ENCODE measurements around the gene ABCF3. TPM values are rescaled to one million over a fixed set of nuclear protein-coding genes. Genes with fewer than 3 reads are reported as not detected.
A peak's percentile ranks its signal among the peaks of the same experiment; 100 is the strongest.

Gene ABCF3, protein sequence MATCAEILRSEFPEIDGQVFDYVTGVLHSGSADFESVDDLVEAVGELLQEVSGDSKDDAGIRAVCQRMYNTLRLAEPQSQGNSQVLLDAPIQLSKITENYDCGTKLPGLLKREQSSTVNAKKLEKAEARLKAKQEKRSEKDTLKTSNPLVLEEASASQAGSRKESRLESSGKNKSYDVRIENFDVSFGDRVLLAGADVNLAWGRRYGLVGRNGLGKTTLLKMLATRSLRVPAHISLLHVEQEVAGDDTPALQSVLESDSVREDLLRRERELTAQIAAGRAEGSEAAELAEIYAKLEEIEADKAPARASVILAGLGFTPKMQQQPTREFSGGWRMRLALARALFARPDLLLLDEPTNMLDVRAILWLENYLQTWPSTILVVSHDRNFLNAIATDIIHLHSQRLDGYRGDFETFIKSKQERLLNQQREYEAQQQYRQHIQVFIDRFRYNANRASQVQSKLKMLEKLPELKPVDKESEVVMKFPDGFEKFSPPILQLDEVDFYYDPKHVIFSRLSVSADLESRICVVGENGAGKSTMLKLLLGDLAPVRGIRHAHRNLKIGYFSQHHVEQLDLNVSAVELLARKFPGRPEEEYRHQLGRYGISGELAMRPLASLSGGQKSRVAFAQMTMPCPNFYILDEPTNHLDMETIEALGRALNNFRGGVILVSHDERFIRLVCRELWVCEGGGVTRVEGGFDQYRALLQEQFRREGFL
- 10 to 100 TPM; 70.8 to 70.9 TPM for total RNA-seq
- polyA plus RNA-seq, result 54.5 TPM

DNA sequence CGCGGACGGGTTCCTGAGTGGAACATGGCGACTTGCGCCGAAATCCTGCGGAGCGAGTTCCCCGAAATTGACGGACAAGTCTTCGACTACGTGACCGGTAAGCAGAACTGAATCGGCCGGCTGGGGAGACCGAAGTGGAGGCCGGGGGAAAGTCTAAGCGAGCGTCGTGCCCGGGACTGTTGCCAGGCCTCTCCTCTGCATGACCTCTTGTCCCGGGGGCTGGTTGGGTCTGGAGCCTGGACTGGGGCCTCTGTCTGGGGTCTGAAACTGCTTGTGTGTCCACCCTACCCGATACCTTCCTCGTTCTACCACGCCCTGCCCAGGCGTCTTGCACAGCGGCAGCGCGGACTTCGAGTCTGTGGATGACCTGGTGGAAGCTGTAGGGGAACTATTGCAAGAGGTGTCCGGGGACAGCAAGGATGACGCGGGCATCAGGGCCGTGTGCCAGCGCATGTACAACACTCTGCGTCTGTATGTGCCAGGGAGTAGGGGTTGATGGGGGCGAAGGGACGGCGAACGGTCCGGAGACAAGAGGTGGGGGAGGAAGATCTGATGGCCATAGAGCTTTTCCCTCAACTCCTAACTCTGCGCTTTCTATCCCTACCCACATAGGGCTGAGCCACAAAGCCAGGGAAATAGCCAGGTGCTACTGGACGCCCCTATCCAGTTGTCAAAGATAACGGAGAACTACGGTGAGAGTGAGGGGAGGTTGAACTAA is at the start of gene ABCF3:
Gene ABCF3 (plus strand): TSS at position 16 of the 718 bp plus-strand sequence. CDS start 9 bp downstream, at position 25.
- DNase-seq, result no peak
- H3K36me3 ChIP-seq (ENCODE audit: insufficient read depth, low read length), result peaks cover 58% of the 10 kb centered on the region
- H3K9me3 Mint-ChIP-seq, result no peaks in the 10 kb centered on the region
- H3K27me3 ChIP-seq (ENCODE audit: insufficient read depth, low read length, poor library complexity, severe bottlenecking), result no peaks in the 10 kb centered on the region
- H3K27ac Mint-ChIP-seq, result peak within 1 kb of the TSS; percentile 89 to 99 (median 97)
- peaks cover 21% of the 10 kb centered on the region for H3K4me1 ChIP-seq (ENCODE audit: insufficient read depth, low read length)
- peak within 1 kb of the TSS; percentile 93 for H3K4me3 ChIP-seq (ENCODE audit: low read length)
- ChIA-PET POLR2A (interaction anchor here (0.6 to 1.2 kb wide), 7 partner anchors 10 to 351 kb away, joined by 3 to 6 read pairs (median 5); partner anchors contain the start of genes AP2M1 and EIF2B5), CTCF (interaction anchor here (1.5 to 2.0 kb wide), 3 partner anchors 41 to 63 kb away, joined by 4 to 7 read pairs (median 6); partner anchors contain the start of genes EEF1AKMT4 and EIF2B5)
- H3K4me1 Mint-ChIP-seq, result peaks cover 37 to 53% (median 44%) of the 10 kb centered on the region in 3 donors
- peak within 1 kb of the TSS; percentile 95 to 98 (median 98) for H3K4me3 Mint-ChIP-seq
- peaks cover 0 to 84% (median 11%) of the 10 kb centered on the region in 3 donors for H3K36me3 Mint-ChIP-seq
- peak within 1 kb of the TSS; percentile 69 for H3K27ac ChIP-seq (ENCODE audit: low read depth, low read length)
- H3K27me3 Mint-ChIP-seq, result no peaks in the 10 kb centered on the region
- no peaks in the 10 kb centered on the region for H3K9me3 ChIP-seq (ENCODE audit: low read length)

DNA sequence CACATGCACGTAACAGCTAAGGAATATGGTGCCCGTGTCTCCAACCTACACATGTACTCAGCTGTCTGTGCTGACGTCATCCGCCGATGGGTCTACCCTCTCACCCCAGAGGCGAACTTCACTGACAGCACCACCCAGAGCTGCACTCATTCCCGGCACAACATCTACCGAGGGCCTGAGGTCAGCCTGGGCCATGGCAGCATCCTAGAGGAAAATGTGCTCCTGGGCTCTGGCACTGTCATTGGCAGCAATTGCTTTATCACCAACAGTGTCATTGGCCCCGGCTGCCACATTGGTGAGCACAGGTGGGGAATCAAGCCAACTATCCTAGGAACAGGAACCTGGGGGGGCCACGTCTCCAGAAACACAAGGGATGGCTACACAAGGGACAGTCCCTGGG is 45.6 kb upstream of the ABCF3 start:
- Histone ChIP-seq H3K27me3 (ENCODE audit: insufficient read depth, low read length, poor library complexity, severe bottlenecking) (no peaks in the 10 kb centered on the region), H3K9me3 (ENCODE audit: low read length) (no peaks in the 10 kb centered on the region), H3K4me3 (ENCODE audit: low read length) (no peak overlapping the region), H3K4me1 (ENCODE audit: insufficient read depth, low read length) (peaks cover 16% of the 10 kb centered on the region), H3K27ac (ENCODE audit: low read depth, low read length) (no peak overlapping the region), H3K36me3 (ENCODE audit: insufficient read depth, low read length) (peaks cover 47% of the 10 kb centered on the region)
- Mint-ChIP-seq H3K4me3 (no peak overlapping the region), H3K36me3 (peaks cover 7 to 83% (median 16%) of the 10 kb centered on the region in 3 donors), H3K27me3 (no peaks in the 10 kb centered on the region), H3K9me3 (no peaks in the 10 kb centered on the region), H3K4me1 (peaks cover 24 to 32% (median 27%) of the 10 kb centered on the region in 3 donors), H3K27ac (no peak overlapping the region)
- POLR2A ChIA-PET, result no interaction called here
- CTCF ChIA-PET, result no interaction called here
- no peak for DNase-seq

DNA sequence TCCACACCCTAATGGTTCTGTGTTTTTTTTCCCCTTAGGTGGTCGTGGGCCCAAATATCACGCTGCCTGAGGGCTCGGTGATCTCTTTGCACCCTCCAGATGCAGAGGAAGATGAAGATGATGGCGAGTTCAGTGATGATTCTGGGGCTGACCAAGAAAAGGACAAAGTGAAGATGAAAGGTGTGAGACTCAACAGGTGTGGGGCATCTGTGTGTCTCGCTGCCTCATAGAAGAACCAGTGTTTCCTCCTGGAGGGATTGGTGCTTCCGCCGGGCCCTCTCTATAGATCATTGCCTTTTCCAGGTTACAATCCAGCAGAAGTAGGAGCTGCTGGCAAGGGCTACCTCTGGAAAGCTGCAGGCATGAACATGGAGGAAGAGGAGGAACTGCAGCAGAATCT is 43.8 kb upstream of the ABCF3 start:
- Histone ChIP-seq H3K36me3 (ENCODE audit: insufficient read depth, low read length) (peaks cover 46% of the 10 kb centered on the region), H3K27ac (ENCODE audit: low read depth, low read length) (no peak overlapping the region), H3K4me1 (ENCODE audit: insufficient read depth, low read length) (peaks cover 1% of the 10 kb centered on the region), H3K4me3 (ENCODE audit: low read length) (no peak overlapping the region), H3K9me3 (ENCODE audit: low read length) (no peaks in the 10 kb centered on the region), H3K27me3 (ENCODE audit: insufficient read depth, low read length, poor library complexity, severe bottlenecking) (no peaks in the 10 kb centered on the region)
- CTCF ChIA-PET, result no interaction called here
- POLR2A ChIA-PET, result no interaction called here
- DNase-seq, result no peak
- Mint-ChIP-seq H3K36me3 (peaks cover 7 to 80% (median 16%) of the 10 kb centered on the region in 3 donors), H3K27ac (peak overlapping the region in 3 of 8 donors; percentile 29 to 60 (median 37)), H3K27me3 (no peaks in the 10 kb centered on the region), H3K9me3 (no peaks in the 10 kb centered on the region), H3K4me1 (peaks cover 8 to 14% (median 9%) of the 10 kb centered on the region in 3 donors), H3K4me3 (no peak overlapping the region)

DNA sequence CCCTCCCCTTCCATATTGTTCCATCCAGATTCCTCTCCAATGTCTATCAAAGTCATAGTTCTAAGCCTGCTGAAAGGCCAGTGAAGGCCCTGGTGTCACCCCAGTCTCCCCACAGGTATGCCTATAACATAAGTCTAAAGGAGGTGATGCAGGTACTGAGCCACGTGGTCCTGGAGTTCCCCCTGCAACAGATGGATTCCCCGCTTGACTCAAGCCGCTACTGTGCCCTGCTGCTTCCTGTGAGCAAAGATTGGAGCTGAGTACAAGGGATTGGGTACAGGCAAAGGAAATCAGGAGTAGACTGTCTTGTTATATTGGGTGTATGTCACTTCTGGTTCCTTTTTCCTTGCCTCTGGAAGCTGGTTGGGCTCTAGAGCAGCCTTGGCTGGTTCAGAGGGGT is 42.7 kb upstream of the ABCF3 start:
- ChIA-PET POLR2A (interaction anchor here (1.0 kb wide), 1 partner anchor 9 kb away, joined by 3 read pairs; the partner anchor contains the start of gene EIF2B5), CTCF (interaction anchor here (2.1 to 3.8 kb wide), 2 partner anchors 8 to 106 kb away, joined by 8 to 15 read pairs; partner anchors contain the start of genes EEF1AKMT4 and EIF2B5)
- H3K27me3 ChIP-seq (ENCODE audit: insufficient read depth, low read length, poor library complexity, severe bottlenecking), result no peaks in the 10 kb centered on the region
- H3K27ac Mint-ChIP-seq, result peak overlapping the region in 1 of 8 donors; percentile 40
- peaks cover 0 to 5% (median 3%) of the 10 kb centered on the region in 3 donors for H3K4me1 Mint-ChIP-seq
- H3K9me3 Mint-ChIP-seq, result no peaks in the 10 kb centered on the region
- H3K27ac ChIP-seq (ENCODE audit: low read depth, low read length), result no peak overlapping the region
- peaks cover 41% of the 10 kb centered on the region for H3K36me3 ChIP-seq (ENCODE audit: insufficient read depth, low read length)
- no peaks in the 10 kb centered on the region for H3K4me1 ChIP-seq (ENCODE audit: insufficient read depth, low read length)
- no peaks in the 10 kb centered on the region for H3K27me3 Mint-ChIP-seq
- no peak for DNase-seq
- H3K4me3 Mint-ChIP-seq, result no peak overlapping the region
- H3K36me3 Mint-ChIP-seq, result peaks cover 7 to 71% (median 13%) of the 10 kb centered on the region in 3 donors
- H3K4me3 ChIP-seq (ENCODE audit: low read length), result no peak overlapping the region
- no peaks in the 10 kb centered on the region for H3K9me3 ChIP-seq (ENCODE audit: low read length)

DNA sequence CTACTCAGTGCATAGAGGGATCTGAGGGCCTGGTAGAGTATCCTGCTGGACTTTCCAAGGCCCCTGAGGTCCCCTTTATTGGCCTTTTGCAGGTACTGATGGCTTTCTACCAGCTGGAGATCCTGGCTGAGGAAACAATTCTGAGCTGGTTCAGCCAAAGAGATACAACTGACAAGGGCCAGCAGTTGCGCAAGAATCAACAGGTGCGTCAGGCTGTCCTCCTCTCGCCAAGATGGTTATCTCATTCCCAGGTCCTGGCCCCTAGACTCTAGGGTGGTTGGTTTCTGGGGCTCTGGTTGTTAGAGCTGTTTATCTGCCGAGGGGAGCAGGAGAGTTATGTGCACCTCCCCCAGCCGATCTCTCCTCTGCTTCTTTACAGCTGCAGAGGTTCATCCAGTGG is 41.5 kb upstream of the ABCF3 start:
- no peaks in the 10 kb centered on the region for H3K9me3 Mint-ChIP-seq
- peaks cover 0 to 5% (median 3%) of the 10 kb centered on the region in 3 donors for H3K4me1 Mint-ChIP-seq
- no peaks in the 10 kb centered on the region for H3K27me3 ChIP-seq (ENCODE audit: insufficient read depth, low read length, poor library complexity, severe bottlenecking)
- H3K36me3 ChIP-seq (ENCODE audit: insufficient read depth, low read length), result peaks cover 41% of the 10 kb centered on the region
- CTCF ChIA-PET, result interaction anchor here (0.8 to 3.8 kb wide), 7 partner anchors 9 to 107 kb away, joined by 3 to 15 read pairs (median 4); partner anchors contain the start of genes EEF1AKMT4 and EIF2B5
- no peak for DNase-seq
- peak overlapping the region in 1 of 8 donors; percentile 82 for H3K27ac Mint-ChIP-seq
- no peaks in the 10 kb centered on the region for H3K27me3 Mint-ChIP-seq
- peaks cover 7 to 66% (median 13%) of the 10 kb centered on the region in 3 donors for H3K36me3 Mint-ChIP-seq
- no peaks in the 10 kb centered on the region for H3K4me1 ChIP-seq (ENCODE audit: insufficient read depth, low read length)
- no peak overlapping the region for H3K27ac ChIP-seq (ENCODE audit: low read depth, low read length)
- no peak overlapping the region for H3K4me3 ChIP-seq (ENCODE audit: low read length)
- H3K9me3 ChIP-seq (ENCODE audit: low read length), result no peaks in the 10 kb centered on the region
- POLR2A ChIA-PET, result interaction anchor here (1.0 to 1.8 kb wide), 3 partner anchors 9 to 11 kb away, joined by 3 to 6 read pairs (median 3); partner anchors contain the start of gene EIF2B5
- H3K4me3 Mint-ChIP-seq, result no peak overlapping the region

DNA sequence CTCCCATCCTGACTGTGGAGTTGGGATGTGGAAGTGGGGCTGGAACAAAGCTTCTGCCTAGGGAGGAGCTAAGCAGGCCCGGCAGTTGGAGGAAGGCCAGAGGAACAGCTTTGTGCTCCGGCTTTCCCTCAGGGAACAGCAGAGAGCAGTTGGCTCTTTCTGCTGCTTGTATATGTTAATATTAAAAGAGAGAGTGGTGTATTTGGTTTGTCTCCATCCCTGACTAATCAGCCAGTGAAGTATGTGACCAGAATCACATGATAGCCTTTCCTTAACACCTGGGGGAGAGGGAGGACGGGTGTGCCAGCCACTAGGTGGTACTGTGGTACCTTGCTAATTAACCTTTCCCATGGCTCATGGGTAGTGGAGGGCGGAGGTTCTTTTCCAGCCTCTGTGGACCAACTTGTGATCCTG is 40.9 kb upstream of the ABCF3 start:
- POLR2A ChIA-PET, result interaction anchor here (1.6 to 1.8 kb wide), 2 partner anchors 10 to 11 kb away, joined by 3 to 6 read pairs; partner anchors contain the start of gene EIF2B5
- CTCF ChIA-PET, result interaction anchor here (0.7 to 3.8 kb wide), 8 partner anchors 10 to 107 kb away, joined by 3 to 15 read pairs (median 4); partner anchors contain the start of genes EEF1AKMT4 and EIF2B5
- peaks cover 0 to 2% (median under 1%) of the 10 kb centered on the region in 3 donors for H3K4me1 Mint-ChIP-seq
- no peaks in the 10 kb centered on the region for H3K27me3 ChIP-seq (ENCODE audit: insufficient read depth, low read length, poor library complexity, severe bottlenecking)
- H3K36me3 Mint-ChIP-seq, result peaks cover 7 to 62% (median 13%) of the 10 kb centered on the region in 3 donors
- no peak overlapping the region for H3K4me3 ChIP-seq (ENCODE audit: low read length)
- no peaks in the 10 kb centered on the region for H3K9me3 ChIP-seq (ENCODE audit: low read length)
- H3K27ac Mint-ChIP-seq, result peak overlapping the region in 1 of 8 donors; percentile 22
- no peak overlapping the region for H3K4me3 Mint-ChIP-seq
- no peaks in the 10 kb centered on the region for H3K9me3 Mint-ChIP-seq
- no peak overlapping the region for H3K27ac ChIP-seq (ENCODE audit: low read depth, low read length)
- H3K4me1 ChIP-seq (ENCODE audit: insufficient read depth, low read length), result no peaks in the 10 kb centered on the region
- peaks cover 38% of the 10 kb centered on the region for H3K36me3 ChIP-seq (ENCODE audit: insufficient read depth, low read length)
- H3K27me3 Mint-ChIP-seq, result no peaks in the 10 kb centered on the region
- DNase-seq, result peak in 3 of 5 donors; percentile 21 to 58 (median 31)

DNA sequence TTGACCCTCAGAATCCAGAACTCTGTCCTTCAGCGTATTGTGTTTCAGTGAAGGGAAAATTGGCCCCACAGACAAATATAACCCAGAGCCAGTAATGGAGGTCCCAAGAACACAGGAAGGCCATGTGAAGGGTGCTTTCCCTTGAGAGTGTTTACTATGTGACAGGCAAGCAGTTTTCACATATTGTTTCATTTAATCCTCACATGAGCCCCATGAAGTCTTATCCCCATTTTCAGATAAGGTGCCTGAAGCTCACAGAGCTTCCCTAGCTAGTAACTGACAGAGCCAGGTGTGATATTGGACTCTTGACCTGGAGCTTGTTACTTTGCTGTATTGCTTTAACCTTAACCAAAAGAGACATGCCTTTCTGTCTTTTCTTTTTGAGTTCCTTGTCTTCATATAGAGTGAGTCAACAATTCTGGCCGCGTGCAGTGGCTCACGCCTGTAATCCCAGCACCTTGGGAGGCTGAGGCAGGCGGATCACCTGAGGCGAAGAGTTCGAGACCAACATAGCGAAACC is 40.2 kb upstream of the ABCF3 start:
- Mint-ChIP-seq H3K4me3 (no peak overlapping the region), H3K9me3 (no peaks in the 10 kb centered on the region), H3K4me1 (no peaks in the 10 kb centered on the region), H3K36me3 (peaks cover 7 to 56% (median 13%) of the 10 kb centered on the region in 3 donors), H3K27ac (peak overlapping the region in 1 of 8 donors; percentile 40), H3K27me3 (no peaks in the 10 kb centered on the region)
- no peak overlapping the region for H3K4me3 ChIP-seq (ENCODE audit: low read length)
- no peak for DNase-seq
- POLR2A ChIA-PET, result interaction anchor here (1.8 kb wide), 1 partner anchor 11 kb away, joined by 6 read pairs; the partner anchor contains the start of gene EIF2B5
- H3K27ac ChIP-seq (ENCODE audit: low read depth, low read length), result no peak overlapping the region
- H3K9me3 ChIP-seq (ENCODE audit: low read length), result no peaks in the 10 kb centered on the region
- no peaks in the 10 kb centered on the region for H3K27me3 ChIP-seq (ENCODE audit: insufficient read depth, low read length, poor library complexity, severe bottlenecking)
- no peaks in the 10 kb centered on the region for H3K4me1 ChIP-seq (ENCODE audit: insufficient read depth, low read length)
- peaks cover 32% of the 10 kb centered on the region for H3K36me3 ChIP-seq (ENCODE audit: insufficient read depth, low read length)
- CTCF ChIA-PET, result interaction anchor here (0.7 to 3.8 kb wide), 6 partner anchors 10 to 104 kb away, joined by 3 to 15 read pairs (median 4); partner anchors contain the start of genes DVL3, EEF1AKMT4 and EIF2B5
